GM12878 (cell line): Measurements from ENCODE around the gene FUZ. TPM values are rescaled to one million over a fixed set of nuclear protein-coding genes. Genes with fewer than 3 reads are reported as not detected.

Experiments
- ATAC-seq: fragments of 200-7000 bp; cut with Tn5 transposase; 3 replicates; pipeline ENCODE4 v1.9.1; 2020; ENCODE audit warnings: mild to moderate bottlenecking, moderate library complexity
- BruUV-seq: library from RNA; stranded (reverse); fragments of 400-500 nt; replicated peaks from 2 replicates; lab custom pipeline; 2021; lab: Mats Ljungman, UMichigan
- CTCF ChIA-PET: fragments of 300-600 bp; sonication (Branson Sonifier 250); formaldehyde crosslinking; extraction: SDS; loops from one replicate; lab custom pipeline; 2021; ENCODE audit warnings: inconsistent platforms; lab: Yijun Ruan, JAX
- POLR2A ChIA-PET: fragments of 350-600 bp; formaldehyde crosslinking; extraction: SDS; loops from one replicate; lab custom pipeline; 2021; ENCODE audit warnings: inconsistent platforms; lab: Charles Lee
- RAD21 ChIA-PET: fragments of 300-600 bp; sonication (Branson Sonifier 250); formaldehyde crosslinking; loops from one replicate; lab custom pipeline; 2023; ENCODE audit warnings: antibody characterized with exemption; ENCODE audit not compliant: unreplicated experiment; lab: Charles Lee
- SMC1A ChIA-PET: fragments of 300-600 bp; sonication (Branson Sonifier 250); formaldehyde crosslinking; loops from one replicate; lab custom pipeline; 2023; ENCODE audit not compliant: unreplicated experiment, uncharacterized antibody; lab: Charles Lee
- DNase-seq: peaks from one replicate; pipeline ENCODE4 v3.0.0-alpha.2; 2011; ENCODE audit warnings: low read depth, low spot score
- FAIRE-seq: peaks from 3 replicates; lab custom pipeline; 2011; peaks lifted over from hg19 to GRCh38; lab: Jason Lieb, UNC
- H2AFZ ChIP-seq: 2 replicates; pipeline ENCODE4 v1.6.0; 2011; ENCODE audit warnings: low read depth, low read length, control low read depth; ENCODE audit not compliant: control insufficient read depth
- H3K27ac ChIP-seq: 2 replicates; pipeline ENCODE4 v1.5.1; 2011; ENCODE audit warnings: control low read depth; ENCODE audit not compliant: control insufficient read depth, insufficient read depth
- H3K27me3 ChIP-seq, 2 experiments: replicated peaks in 1 of 2; 2 replicates each; pipeline versions ENCODE4 v1.6.0 to v1.6.1; 2011; ENCODE audit warnings: low read length in 1 of 2; ENCODE audit not compliant: control insufficient read depth in 2 of 2, insufficient read depth in 2 of 2
- H3K36me3 ChIP-seq, 2 experiments: 2 replicates each; pipeline ENCODE4 v1.5.1; 2011; ENCODE audit warnings: low read length in 1 of 2; ENCODE audit not compliant: control insufficient read depth in 2 of 2, insufficient read depth in 2 of 2
- H3K4me1 ChIP-seq: 2 replicates; pipeline ENCODE4 v1.6.1; 2011; ENCODE audit warnings: mild to moderate bottlenecking, low read length, moderate library complexity, mixed read lengths; ENCODE audit not compliant: control insufficient read depth, insufficient read depth
- H3K4me2 ChIP-seq: 2 replicates; pipeline ENCODE4 v1.6.0; 2011; ENCODE audit warnings: control low read depth; ENCODE audit not compliant: control insufficient read depth, insufficient read depth
- H3K4me3 ChIP-seq: fragments of 200-600 bp; sonication (generic); 2 replicates; pipeline ENCODE4 v1.5.1; 2016
- H3K79me2 ChIP-seq: 2 replicates; pipeline ENCODE4 v1.6.0; 2011; ENCODE audit warnings: low read length; ENCODE audit not compliant: control insufficient read depth, insufficient read depth
- H3K9ac ChIP-seq: 2 replicates; pipeline ENCODE4 v1.8.0; 2011; ENCODE audit warnings: low read length, control low read depth, mixed read lengths; ENCODE audit not compliant: control insufficient read depth, insufficient read depth
- H3K9me3 ChIP-seq: replicated peaks from 3 replicates; pipeline ENCODE4 v1.5.1; 2011; ENCODE audit warnings: mild to moderate bottlenecking, low read length; ENCODE audit not compliant: control insufficient read depth, insufficient read depth
- H4K20me1 ChIP-seq: 2 replicates; pipeline ENCODE4 v1.6.0; 2011; ENCODE audit not compliant: control insufficient read depth, insufficient read depth
- CTCF ChIP-seq, 3 experiments: IDR thresholded peaks in 2 of 3; conservative IDR thresholded peaks in 1 of 3; 2 replicates each; pipeline ENCODE4 v1.5.1; 2011; ENCODE audit warnings: low read depth in 3 of 3, low read length in 3 of 3, mild to moderate bottlenecking in 3 of 3, control low read depth in 2 of 3, moderate library complexity in 2 of 3, inconsistent platforms in 1 of 3, mixed read lengths in 1 of 3; ENCODE audit not compliant: control insufficient read depth in 2 of 3, insufficient read depth in 1 of 3; ENCODE audit errors: extremely low read depth in 1 of 3
- MAX ChIP-seq: IDR thresholded peaks from 2 replicates; pipeline ENCODE4 v1.6.1; 2012; ENCODE audit warnings: low read depth, low read length, improper control_type of control experiment
- NRF1 ChIP-seq: conservative IDR thresholded peaks from 2 replicates; pipeline ENCODE4 v1.6.1; 2011; ENCODE audit warnings: mild to moderate bottlenecking, low read depth, low read length, improper control_type of control experiment
- SKIL ChIP-seq: fragments of 450-650 bp; IDR thresholded peaks from 2 replicates; pipeline ENCODE4 v1.6.1; 2017; ENCODE audit warnings: mild to moderate bottlenecking, low read depth, inconsistent platforms; ENCODE audit not compliant: poor library complexity, severe bottlenecking
- ZNF622 ChIP-seq: fragments of 450-650 bp; IDR thresholded peaks from 2 replicates; pipeline ENCODE4 v1.6.1; 2017; ENCODE audit warnings: mild to moderate bottlenecking, inconsistent platforms
- WGBS: methylation state at CpG from one replicate; pipeline ENCODE4 v1.1.6; 2016; ENCODE audit warnings: low lambda C conversion rate; ENCODE audit not compliant: insufficient replicate concordance, insufficient coverage; ENCODE audit errors: missing lambda C conversion rate; 5-methylcytosine and 5-hydroxymethylcytosine counted together
- in situ Hi-C: fragments of 300-500 bp; cut with MboI; formaldehyde crosslinking; loops from 9 replicates; pipeline ENCODE4 v1.14.3; 2018; ENCODE audit warnings: mixed read lengths
- intact Hi-C: fragments of 100-400 bp; cut with micrococcal nuclease; formaldehyde crosslinking; loops from one replicate; pipeline ENCODE4 v1.14.2; 2022; ENCODE audit not compliant: unreplicated experiment
- polyA plus RNA-seq, 11 experiments: library from polyadenylated mRNA; depleted of rRNA in 4 of 11; unstranded in 6 of 11; stranded (reverse) in 5 of 11; fragments of >200 nt; fragmentation: Nextera tagmentation in 4 of 11; fragmentation: Illumina TruSeq in 1 of 11; extraction: Ambion mirVana in 4 of 11; extraction: Trizol in 1 of 11; gene quantifications; 1 replicate in 1 of 11; 2 replicates in 10 of 11; pipeline versions ENCODE4 v1.2.1 to v1.2.3, GENCODE V29; 2011 to 2016; ENCODE audit warnings: inconsistent platforms in 2 of 11, missing spikeins in 2 of 11, low read depth in 1 of 11
- total RNA-seq, 4 experiments: library from RNA; depleted of rRNA in 3 of 4; stranded (reverse); fragments of >200 nt in 3 of 4; fragmentation: Illumina TruSeq in 1 of 4; extraction: Trizol in 1 of 4; gene quantifications; 2 replicates each; pipeline versions ENCODE4 v1.2.1 to v1.2.3, GENCODE V29; 2013 to 2021

FUZ gene
- total and polyA plus RNA-seq, 10 of the 15 experiments (the other 5 are each of a cell fraction or from before 2014, with no cell fraction given), result 0.18 to 11.5 (median 8.8) TPM

GRCh38 chr19:49799798-49800376 is 13.2 kb downstream of the FUZ start:
- no TSS peak for BruUV-seq
- in situ Hi-C loops, result no loop called here
- FAIRE-seq (no peak), DNase-seq (no peak), ATAC-seq (no peak)
- no peak overlapping the region for H3K9ac ChIP-seq
- H3K9me3 ChIP-seq, result no peaks in the 10 kb centered on the region
- no peaks in the 10 kb centered on the region for H3K4me1 ChIP-seq
- no peak overlapping the region for H2AFZ ChIP-seq
- H3K4me2 ChIP-seq, result no peak overlapping the region
- no peak overlapping the region for H3K27ac ChIP-seq
- H4K20me1 ChIP-seq, result no peaks in the 10 kb centered on the region
- no peaks in the 10 kb centered on the region for H3K79me2 ChIP-seq
- no peak overlapping the region for H3K4me3 ChIP-seq
- ChIA-PET CTCF (no interaction called here), RAD21 (no interaction called here), POLR2A (interaction anchor here (0.6 kb wide), 1 partner anchor 272 kb away, joined by 3 read pairs; the partner anchor contains the start of gene RCN3), SMC1A (no interaction called here)
- TF ChIP-seq SKIL (no peak), CTCF (IDR thresholded peaks at IDR 0.05 in 2 of 3, conservative IDR thresholded peaks at IDR 0.05 in 1 of 3; ENCODE audit: control insufficient read depth in 2 of 3, extremely low read depth in 1 of 3, insufficient read depth in 1 of 3, low read depth in 3 of 3, low read length in 3 of 3) (peak in 1 of 3 experiments; percentile 27; a peak in 1 of 6 replicates), MAX (no peak), ZNF622 (no peak), NRF1 (no peak)
- H3K36me3 ChIP-seq, result peaks cover 18 to 40% of the 10 kb centered on the region in 2 experiments; a peak in 3 of 4 replicates
- intact Hi-C loops, result no loop called here
- WGBS, result 98% methylated on average over 25 of the region's 25 CpGs
- no peaks in the 10 kb centered on the region for H3K27me3 ChIP-seq
